HG03045 (cell line): Measurements from ENCODE around the gene NUDT13.
A peak's percentile ranks its signal among the peaks of the same experiment; 100 is the strongest.
"Not testable (repeated sequence)": the region's sequence is repeated elsewhere in the genome, so short reads cannot be mapped to it uniquely, and the experiment has no call there.

Source experiments
- ATAC-seq: cut with Tn5 transposase; IDR thresholded peaks from one replicate; pipeline ENCODE4 v1.9.1; 2021; ENCODE audit warnings: mild to moderate bottlenecking, moderate library complexity; ENCODE audit not compliant: unreplicated experiment

NUDT13 gene

DNA sequence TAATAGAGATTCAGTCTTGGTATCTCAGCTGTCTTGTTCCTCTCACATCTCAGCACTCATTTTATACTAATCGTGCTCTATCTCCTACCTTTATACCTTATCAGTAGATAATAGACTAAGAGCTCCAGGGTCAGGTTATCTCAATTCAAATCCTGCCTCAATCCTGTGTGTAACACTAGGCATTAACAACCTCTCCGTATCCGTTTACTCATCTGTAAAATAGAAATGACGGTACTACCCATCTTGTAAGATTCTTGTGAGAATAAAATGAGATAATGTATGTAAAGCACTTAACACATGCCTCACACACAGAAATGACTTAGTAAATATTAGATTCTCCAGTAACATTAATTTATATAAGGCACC, 13.0 kb upstream of the NUDT13 start:
- ATAC-seq, result no peak

DNA sequence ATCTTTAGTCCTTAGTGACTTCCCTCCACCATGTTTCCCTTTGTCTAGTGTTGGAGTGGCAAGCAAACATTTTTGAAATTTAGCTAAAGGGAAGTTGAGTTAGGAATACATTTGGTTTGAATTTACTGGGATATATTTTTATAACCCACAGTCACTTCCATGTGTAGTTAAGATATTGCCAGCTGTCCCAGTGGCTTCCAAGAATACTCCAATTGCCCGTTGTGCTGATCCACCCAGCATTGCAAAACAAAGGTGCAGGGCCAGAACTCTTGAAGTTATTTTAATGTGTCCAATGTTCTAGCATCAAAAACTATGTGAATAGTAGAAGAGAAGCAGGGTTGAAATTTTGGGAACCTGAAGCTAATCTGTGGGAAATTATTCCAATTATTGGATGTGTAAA, 11.1 kb upstream of the NUDT13 start:
- no peak for ATAC-seq

DNA sequence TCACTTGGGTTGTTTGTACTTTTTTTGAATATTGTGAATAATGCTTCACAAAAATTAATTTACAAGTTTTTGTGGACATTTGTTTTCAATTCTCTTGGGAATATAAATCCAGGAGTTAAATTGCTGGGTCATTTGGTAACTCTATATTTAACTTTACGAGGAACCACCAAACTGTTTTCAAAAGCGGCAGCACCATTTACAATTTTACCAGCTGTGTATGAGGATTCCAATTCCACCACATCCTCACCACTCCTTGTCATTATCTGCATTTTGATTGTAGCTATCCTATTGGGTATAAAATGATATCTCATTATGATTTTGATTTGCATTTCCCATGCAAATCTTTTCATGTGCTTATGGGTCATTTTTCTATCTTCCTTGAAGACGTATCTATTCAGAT, 4.0 kb upstream of the NUDT13 start:
- ATAC-seq, result no peak

DNA sequence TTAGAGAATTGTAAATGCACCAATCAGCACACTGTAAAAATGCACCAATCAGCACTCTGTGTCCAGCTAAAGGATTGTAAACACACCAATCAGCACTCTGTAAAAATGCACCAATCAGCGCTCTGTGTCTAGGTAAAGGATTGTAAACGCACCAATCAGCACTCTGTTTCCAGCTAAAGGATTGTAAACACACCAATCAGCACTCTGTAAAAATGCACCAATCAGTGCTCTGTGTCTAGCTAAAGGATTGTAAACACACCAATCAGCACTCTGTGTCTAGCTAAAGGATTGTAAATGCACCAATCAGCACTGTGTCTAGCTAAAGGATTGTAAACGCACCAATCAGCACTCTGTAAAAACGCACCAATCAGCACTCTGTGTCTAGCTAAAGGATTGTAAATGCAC, 1.0 kb upstream of the NUDT13 start:
- not testable (repeated sequence) for ATAC-seq

DNA sequence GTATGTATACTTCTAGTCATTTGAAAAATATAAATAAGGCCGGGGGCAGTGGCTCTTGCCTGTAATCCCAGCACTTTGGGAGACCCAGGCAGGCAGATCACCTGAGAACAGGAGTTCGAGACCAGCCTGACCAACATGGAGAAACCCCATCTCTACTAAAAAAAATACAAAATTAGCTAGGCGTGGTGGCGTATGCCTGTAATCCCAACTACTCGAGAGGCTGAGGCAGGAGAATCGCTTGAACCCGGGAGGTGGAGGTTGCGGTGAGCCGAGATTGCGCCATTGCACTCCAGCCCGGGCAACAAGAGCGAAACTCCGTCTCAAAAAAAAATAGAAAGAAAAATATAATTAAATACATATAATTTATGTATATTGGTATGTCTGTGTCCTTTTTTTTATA, 1.8 kb downstream of the NUDT13 start:
- not testable (repeated sequence) for ATAC-seq

DNA sequence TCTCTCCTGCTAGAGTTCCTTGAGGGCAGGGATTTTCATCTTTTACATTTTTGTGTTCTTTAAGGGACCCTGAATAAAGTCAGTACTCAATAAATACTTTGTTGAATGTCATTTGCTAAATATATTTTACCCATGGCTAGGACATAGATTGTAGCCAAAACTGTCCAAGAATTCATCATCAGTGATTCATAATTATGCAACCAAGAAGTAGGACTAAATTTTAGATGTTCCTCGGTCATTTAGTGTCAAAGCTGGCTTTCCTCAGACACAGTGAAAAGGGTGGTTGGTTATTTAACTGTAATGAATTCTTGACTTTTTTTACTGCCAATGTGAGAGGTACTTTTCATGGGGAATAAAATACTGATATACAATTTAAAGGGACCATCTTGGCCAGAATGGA, 3.3 kb downstream of the NUDT13 start:
- no peak for ATAC-seq

DNA sequence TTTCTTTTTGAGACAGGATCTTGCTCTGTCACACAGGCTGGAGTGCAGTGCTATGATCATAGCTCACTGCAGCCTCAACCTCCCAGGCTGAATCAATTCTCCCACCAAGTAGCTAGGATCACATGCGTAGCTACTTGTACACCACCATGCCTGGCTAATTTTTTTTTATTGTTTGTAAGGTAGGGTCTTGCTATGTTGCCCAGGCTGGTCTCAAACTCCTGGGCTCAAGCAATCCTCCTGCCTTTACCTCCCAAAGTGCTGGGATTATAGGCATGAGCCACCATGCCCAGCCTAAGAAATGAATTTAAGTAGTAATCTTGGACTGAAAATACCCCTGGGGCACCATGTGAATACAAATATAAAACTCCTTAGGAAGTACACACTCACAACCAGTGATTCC, 5.8 kb downstream of the NUDT13 start:
- no peak for ATAC-seq

DNA sequence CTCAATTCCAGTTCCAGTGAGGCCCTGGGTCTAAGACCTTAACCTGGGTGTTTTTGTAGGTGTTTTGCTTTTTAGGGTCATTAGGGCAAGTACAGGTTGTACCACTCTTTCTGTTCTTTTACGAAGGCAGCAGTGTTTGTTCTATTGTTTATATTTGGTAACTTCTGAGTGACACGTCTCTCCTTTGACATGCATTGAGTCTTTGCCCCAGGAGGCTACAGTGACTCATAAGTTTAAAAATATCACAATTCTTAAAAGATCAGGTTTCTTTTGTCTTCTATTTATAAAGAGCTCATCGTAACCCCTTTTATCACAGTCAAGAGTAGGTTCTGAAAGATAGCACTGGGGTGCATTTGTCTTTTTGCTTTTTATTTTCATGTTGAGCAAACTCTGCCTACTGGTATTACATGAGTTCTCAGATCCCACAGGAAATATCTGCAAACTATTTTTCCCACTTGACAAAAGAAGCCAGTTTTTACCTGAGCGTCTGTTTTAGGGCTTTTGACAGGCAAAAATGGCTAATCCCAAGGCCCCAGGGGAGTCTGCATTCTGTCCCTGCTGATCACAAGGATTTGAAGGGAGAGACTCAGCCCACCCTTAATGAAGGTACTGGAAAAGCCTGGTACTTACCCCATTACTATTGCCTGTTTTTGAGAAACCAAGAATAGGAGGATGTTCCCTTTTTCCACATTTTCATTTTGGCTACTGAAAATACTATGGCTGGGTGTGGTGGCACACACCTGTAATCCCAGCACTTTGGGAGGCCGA, 7.9 kb downstream of the NUDT13 start:
- ATAC-seq, result peak; percentile 75

DNA sequence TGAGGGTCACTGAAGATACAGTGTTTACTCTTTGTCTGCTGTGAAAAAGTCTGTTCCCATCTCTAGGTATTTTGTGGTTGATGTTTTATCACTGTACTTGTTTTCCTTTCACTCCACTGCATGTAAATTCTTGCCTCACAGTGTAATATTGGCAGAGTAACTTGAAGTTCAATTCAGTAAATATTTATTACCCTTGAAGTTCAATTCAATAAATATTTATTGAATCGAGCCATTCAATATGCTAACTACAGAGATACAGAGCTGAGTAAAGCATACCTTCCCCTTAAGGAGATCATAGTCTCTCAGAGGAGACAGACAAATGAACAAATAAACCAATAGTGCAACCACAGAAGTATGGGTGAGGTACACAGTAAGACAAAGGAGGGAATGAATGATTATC, 9.2 kb downstream of the NUDT13 start:
- no peak for ATAC-seq

DNA sequence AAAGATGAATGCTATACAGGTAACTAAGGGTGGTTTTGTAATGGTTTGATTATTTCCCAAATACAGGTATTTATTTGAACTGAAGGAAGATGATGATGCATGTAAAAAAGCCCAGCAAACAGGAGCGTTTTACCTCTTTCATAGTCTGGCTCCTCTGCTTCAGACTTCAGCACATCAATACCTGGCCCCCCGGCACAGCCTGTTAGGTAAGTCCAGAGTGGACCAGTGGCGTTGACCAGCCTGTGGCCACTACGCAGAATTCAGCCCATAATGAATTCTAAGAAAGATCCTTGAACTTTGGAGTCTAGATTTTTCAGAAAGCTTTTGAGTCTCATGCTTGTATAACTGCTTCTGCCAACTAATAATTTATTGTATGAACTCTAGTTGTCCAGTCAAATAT, 9.7 kb downstream of the NUDT13 start:
- ATAC-seq, result no peak

DNA sequence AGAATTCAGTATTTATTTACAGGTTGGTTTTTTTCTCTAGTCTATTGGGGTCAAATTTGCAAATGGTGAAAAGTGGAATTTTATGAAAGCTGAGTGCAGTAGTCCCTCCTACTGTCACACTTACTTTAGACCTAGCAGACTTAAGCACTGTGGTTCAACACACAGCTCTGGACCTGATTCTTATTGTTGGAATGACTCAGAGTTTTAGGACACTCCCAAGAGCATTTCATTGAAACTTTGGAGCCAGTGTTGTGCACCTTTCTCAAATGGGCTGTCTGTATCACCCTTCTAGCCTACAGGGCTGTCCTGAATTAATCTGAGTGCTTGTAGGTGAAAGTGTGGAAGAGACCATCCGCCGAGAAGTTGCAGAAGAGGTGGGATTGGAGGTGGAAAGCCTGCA, 16.1 kb downstream of the NUDT13 start:
- ATAC-seq, result no peak

DNA sequence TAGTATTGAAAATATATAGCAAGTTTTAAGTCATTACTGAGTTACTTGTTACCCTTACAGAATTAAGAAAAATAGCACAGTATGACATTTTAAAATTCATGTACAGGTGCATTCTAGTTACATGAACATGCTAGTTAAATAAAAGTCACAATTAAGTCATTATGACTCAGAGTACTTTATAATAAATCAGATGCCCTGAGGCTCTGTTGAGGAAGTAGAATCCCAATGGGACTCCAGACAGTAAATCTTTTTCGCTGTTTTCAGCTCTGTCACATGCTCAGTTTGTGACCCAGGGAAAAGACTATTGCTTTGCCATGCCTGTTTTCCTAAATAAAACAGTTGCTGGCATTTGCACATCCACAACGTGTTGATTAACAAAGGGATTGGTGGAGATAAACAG, 21.0 kb downstream of the NUDT13 start:
- no peak for ATAC-seq

DNA sequence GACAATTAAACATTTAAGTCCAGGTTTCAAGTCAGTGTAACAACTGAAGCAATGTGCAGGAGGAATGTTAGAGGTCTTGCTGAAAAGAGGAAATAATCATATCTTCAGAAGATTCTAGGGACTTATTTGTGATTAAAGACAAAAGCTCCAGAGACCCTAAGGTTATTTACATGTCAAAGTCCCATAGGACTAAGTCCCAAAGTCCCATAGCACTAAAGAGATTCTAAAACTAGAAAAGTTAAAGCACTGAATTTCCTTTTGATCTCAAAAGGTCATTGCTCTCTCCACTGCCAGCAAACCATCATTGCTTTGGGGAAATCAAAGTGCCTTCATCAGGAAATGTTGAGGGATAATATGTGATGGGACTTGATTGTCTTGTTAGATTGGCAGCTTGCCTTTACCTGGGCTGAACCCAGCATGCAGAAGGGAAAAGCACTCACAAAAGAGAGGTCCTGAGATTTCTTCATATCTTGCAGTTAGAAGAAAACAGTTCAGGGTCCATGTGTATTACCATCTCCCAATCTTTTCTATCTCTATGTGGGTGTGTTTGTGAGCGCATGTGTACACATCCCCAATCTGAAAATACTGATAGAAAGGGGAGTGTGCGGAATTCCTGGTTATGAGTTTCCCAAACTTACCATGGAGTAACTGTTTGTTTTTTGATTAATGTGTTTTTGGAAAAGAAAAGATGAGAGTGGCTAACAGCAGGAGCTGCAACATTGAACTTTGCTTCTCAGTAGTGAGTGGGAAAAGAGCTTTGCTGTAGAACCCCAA, 21.8 kb downstream of the NUDT13 start:
- no peak for ATAC-seq

DNA sequence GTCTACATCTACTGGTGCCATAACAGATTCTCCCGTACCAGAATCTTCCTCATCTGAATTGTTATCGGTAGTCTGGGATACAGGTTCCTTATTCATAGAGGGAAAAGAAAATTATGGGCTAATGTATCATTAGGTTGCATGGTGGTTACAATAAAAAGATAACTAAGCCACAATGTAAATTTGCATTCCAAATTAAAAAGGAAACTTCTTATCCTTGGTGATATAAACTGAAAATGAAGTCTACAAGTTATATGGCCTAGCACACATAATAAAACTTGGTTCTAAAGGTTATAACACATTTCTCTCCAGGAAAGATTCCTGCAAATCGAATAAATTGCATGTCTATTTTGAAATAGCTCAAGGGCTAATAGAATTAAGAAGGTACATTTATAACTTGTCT, 24.5 kb downstream of the NUDT13 start:
- ATAC-seq, result no peak

DNA sequence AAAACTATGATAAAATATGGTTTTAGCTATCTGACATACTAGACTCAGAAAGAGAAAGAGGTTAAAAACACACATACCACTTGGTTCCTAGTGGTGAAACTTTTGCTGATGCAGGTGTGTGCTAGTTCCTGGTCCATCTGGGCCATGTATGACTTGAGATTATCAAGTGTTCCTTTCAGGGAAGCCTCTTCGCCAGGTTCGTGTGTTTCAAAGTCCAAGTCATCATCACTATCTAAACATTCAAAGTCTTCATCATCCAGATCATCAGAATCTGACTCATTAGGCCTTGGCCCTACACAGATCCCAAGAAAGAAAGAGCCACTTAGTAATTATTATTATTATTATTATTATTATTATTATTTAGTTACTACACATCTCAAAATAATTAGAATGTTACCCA, 26.4 kb downstream of the NUDT13 start:
- ATAC-seq, result no peak

DNA sequence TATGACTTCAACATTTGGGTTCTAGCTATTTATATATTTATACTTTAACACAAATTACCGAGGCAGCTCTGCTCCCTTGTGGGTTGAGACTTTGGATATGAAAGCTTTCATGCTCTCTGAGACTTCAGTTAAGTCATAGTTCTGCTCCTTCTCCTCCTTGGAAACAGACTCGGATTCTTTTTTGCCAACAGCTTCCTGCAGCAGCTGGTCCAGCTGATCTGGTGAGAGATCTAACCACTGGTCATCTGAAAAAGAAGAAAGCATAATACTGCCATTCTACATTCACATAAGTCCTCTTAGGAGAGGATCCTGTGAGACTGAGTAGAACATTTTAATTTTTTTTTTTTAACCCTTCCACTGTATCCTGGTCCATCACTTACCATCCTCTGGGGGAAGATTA, 29.0 kb downstream of the NUDT13 start:
- no peak for ATAC-seq

DNA sequence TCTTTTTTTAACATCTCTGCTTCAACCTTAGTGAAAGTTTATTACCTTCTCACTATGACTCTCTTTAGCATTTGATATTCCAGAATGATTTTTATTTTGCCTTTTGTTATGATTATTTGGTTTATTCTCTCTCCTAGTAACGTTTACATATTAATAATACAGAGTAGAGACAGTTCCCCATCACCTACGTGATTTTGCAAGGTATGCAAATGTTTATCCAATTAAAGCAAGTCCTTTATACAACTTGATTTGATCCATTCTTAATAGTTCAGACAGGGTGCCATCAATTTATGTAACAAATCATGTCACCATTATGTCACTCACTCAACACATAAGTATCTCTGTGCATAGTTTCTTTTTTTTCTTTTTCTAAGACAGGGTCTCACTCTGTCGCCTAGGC, 31.3 kb downstream of the NUDT13 start:
- no peak for ATAC-seq

DNA sequence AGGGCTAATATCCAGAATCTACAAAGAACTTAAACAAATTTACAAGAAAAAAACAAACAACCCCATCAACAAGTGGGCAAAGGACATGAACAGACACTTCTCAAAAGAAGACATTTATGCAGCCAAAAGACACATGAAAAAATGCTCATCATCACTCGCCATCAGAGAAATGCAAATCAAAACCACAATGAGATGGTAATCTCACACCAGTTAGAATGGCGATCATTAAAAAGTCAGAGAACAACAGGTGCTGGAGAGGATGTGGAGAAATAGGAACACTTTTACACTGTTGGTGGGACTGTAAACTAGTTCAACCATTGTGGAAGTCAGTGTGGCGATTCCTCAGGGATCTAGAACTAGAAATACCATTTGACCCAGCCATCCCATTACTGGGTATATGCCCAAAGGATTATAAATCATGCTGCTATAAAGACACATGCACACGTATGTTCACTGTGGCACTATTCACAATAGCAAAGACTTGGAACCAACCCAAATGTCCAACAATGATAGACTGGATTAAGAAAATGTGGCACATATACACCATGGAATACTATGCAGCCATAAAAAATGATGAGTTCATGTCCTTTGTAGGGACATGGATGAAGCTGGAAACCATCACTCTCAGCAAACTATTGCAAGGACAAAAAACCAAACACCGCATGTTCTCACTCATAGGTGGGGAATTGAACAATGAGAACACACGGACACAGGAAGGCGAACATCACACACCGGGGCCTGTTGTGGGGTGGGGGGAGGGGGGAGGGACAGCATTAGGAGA, 40.6 kb downstream of the NUDT13 start:
- not testable (repeated sequence) for ATAC-seq

DNA sequence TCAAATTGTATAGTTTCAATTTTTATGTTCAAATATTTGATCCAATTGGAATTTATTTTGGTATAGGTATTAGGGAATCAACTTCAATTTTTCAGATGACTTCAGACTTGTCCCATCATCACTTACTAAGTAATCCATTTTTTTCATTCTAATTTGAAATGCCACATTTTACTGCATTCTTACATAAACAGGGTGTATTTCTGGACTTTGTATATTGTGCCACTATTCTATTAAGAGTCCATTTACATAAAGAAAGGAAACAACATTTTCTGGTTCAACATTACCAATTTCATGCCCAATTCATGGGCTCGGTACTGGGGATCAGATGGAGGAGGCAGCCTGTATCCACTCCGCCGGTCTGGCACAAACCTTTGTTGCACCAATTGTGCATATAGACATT, 41.8 kb downstream of the NUDT13 start:
- ATAC-seq, result no peak

DNA sequence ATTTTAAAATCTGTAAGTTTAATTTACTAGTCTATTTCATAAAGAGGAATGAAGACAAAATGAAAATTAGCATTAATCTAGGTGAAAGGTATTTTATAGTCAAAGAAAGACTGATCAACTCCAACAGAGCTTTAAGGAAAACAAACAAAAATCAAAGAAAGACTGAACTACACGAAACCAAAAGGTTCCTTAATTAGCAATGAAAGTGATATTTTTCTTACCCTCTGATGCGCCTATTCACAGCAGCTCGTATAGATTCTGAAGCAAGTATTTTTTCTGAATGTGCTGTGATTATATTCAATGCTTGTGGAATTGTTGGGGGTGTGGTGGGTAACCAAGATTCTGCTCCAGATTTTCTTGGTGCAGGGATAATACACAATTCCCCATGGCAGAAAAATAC, 45.8 kb downstream of the NUDT13 start:
- no peak for ATAC-seq

DNA sequence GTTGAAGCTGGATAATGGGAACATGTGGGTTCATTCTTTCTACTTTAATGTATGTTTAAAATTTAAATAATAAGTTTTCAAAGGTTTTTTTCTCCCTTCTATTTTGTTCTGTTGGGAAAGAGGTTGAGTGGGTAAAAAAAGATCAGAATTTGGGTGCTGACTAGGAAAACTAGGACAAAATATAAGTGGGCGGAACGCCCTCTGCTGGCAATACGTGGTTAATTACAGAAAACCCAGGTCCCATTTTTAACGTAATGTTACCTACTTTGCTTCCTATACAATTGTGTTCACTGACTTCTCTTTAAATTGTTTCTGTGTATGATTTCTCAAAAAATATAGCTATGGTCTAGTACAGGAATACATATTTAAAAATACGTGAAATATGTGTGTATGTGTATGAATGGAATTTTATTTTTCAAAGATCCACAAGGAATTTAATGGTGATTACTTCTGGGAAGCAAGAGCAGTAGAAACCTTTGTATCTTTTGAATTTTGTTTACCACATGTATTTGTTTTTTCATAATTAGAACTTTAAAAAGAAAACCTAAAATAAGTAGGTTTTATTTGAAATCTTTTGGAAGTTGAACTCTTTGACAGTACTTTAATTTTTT, 48.9 kb downstream of the NUDT13 start:
- ATAC-seq, result no peak
